CD4-positive, alpha-beta T cell (primary cell): ENCODE results near the gene LTO1. TPM values are rescaled to one million over a fixed set of nuclear protein-coding genes. Genes with fewer than 3 reads are reported as not detected.

Source experiments
- ATAC-seq: fragments of 200-7000 bp; cut with Tn5 transposase; one replicate; pipeline ENCODE4 v1.10.0; 2022; ENCODE audit warnings: mild to moderate bottlenecking; ENCODE audit not compliant: poor library complexity
- CTCF ChIA-PET: fragments of 350-600 bp; sonication (Branson Sonifier 250); formaldehyde crosslinking; loops from one replicate; lab custom pipeline; 2021; ENCODE audit warnings: antibody characterized with exemption, inconsistent platforms; lab: Charles Lee
- POLR2A ChIA-PET: fragments of 350-600 bp; sonication (Branson Sonifier 250); formaldehyde crosslinking; loops from one replicate; lab custom pipeline; 2021; ENCODE audit warnings: antibody characterized with exemption, inconsistent platforms; lab: Charles Lee
- DNase-seq, 14 experiments: peaks; one replicate each; pipeline ENCODE4 v3.0.0-alpha.2; 2013 to 2020; ENCODE audit warnings: mixed read lengths in 2 of 14
- H3K27ac ChIP-seq, 2 donors: one replicate each; pipeline versions ENCODE4 v1.5.1 to v1.7.0; 2013; ENCODE audit warnings: low read length in 2 of 2, low read depth in 1 of 2, mild to moderate bottlenecking in 1 of 2
- H3K27me3 ChIP-seq, 2 experiments: 1 replicate in 1 of 2; 2 replicates in 1 of 2; pipeline versions ENCODE4 v1.6.1 to v1.7.0; 2013; ENCODE audit warnings: low read length in 2 of 2, control low read depth in 1 of 2, mild to moderate bottlenecking in 1 of 2, moderate library complexity in 1 of 2; ENCODE audit not compliant: insufficient read depth in 2 of 2, control insufficient read depth in 1 of 2
- H3K36me3 ChIP-seq: one replicate; pipeline ENCODE4 v1.6.1; 2013; ENCODE audit warnings: low read length, control low read depth; ENCODE audit not compliant: insufficient read depth
- H3K4me1 ChIP-seq: one replicate; pipeline ENCODE4 v1.6.1; 2013; ENCODE audit warnings: low read length, control low read depth; ENCODE audit not compliant: insufficient read depth
- H3K4me3 ChIP-seq: one replicate; pipeline ENCODE4 v1.5.1; 2013; ENCODE audit warnings: mild to moderate bottlenecking, low read length, moderate library complexity
- H3K9me3 ChIP-seq, 2 experiments: 1 replicate in 1 of 2; 2 replicates in 1 of 2; pipeline versions ENCODE4 v1.6.1 to v1.7.0; 2013; ENCODE audit warnings: low read length in 2 of 2, mild to moderate bottlenecking in 2 of 2, control low read depth in 1 of 2, moderate library complexity in 1 of 2; ENCODE audit not compliant: control insufficient read depth in 1 of 2, insufficient read depth in 1 of 2
- H3K27ac Mint-ChIP-seq: one replicate; pipeline ENCODE4 v1.8.0; 2020; ENCODE audit warnings: mixed read lengths
- H3K27me3 Mint-ChIP-seq: one replicate; pipeline ENCODE4 v1.8.0; 2021; ENCODE audit warnings: mixed read lengths
- H3K36me3 Mint-ChIP-seq: one replicate; pipeline ENCODE4 v1.8.0; 2021; ENCODE audit warnings: low read depth, mixed read lengths
- H3K4me1 Mint-ChIP-seq: one replicate; pipeline ENCODE4 v1.8.0; 2021; ENCODE audit warnings: low read depth, mixed read lengths
- H3K4me3 Mint-ChIP-seq: one replicate; pipeline ENCODE4 v1.8.0; 2020; ENCODE audit warnings: mild to moderate bottlenecking, mixed read lengths
- H3K9me3 Mint-ChIP-seq: one replicate; pipeline ENCODE4 v1.8.0; 2020; ENCODE audit warnings: mixed read lengths
- CTCF ChIP-seq: fragments of 200-600 bp; IDR thresholded peaks from one replicate; pipeline ENCODE4 v1.8.0; 2022; ENCODE audit warnings: antibody characterized with exemption, mild to moderate bottlenecking
- intact Hi-C, 2 experiments: fragments of 100-400 bp; cut with DNase I in 1 of 2; cut with micrococcal nuclease in 1 of 2; formaldehyde crosslinking; loops; one replicate each; pipeline versions ENCODE4 v1.15.1 to v1.9.0; 2023 to 2025; cut with DNase I, micrococcal nuclease
- total RNA-seq, 174 experiments: library from RNA in 2 of 174; stranded (reverse) in 2 of 174; gene quantifications; one replicate each; pipeline ENCODE4 v1.2.3 and lab custom pipeline; 2021 to 2026

Gene LTO1
- total RNA-seq, 2 experiments from 2014 or later: 33.5 to 35.5 TPM

GRCh38 chr11:69686856-69687255, 11.7 kb upstream of the LTO1 start:
- Mint-ChIP-seq H3K27ac (no peak overlapping the region), H3K4me1 (peaks cover 5% of the 10 kb centered on the region), H3K36me3 (no peaks in the 10 kb centered on the region), H3K4me3 (no peak overlapping the region), H3K9me3 (no peaks in the 10 kb centered on the region), H3K27me3 (peaks cover 40% of the 10 kb centered on the region)
- intact Hi-C loops: loop anchor here (1.0 to 5.0 kb wide), 5 partner anchors 115 to 510 kb away; no protein-coding TSS in a partner anchor
- Histone ChIP-seq H3K4me1 (peaks cover 9% of the 10 kb centered on the region), H3K27ac (no peak overlapping the region), H3K27me3 (peaks cover 14% of the 10 kb centered on the region in 2 experiments), H3K9me3 (peaks cover 0 to 11% of the 10 kb centered on the region in 2 experiments), H3K36me3 (no peaks in the 10 kb centered on the region), H3K4me3 (no peak overlapping the region)
- ATAC-seq (no peak), DNase-seq (no peak)
- ChIA-PET CTCF (interaction anchor here (2.1 kb wide), 1 partner anchor 202 kb away, joined by 5 read pairs; no protein-coding TSS in a partner anchor), POLR2A (no interaction called here)
- no peak for TF ChIP-seq CTCF

GRCh38 chr11:69686452-69686851, 11.3 kb upstream of the LTO1 start:
- DNase-seq (no peak), ATAC-seq (no peak)
- peaks cover 36% of the 10 kb centered on the region for H3K27me3 Mint-ChIP-seq
- Histone ChIP-seq H3K36me3 (no peaks in the 10 kb centered on the region), H3K27ac (no peak overlapping the region), H3K4me1 (peaks cover 9% of the 10 kb centered on the region), H3K4me3 (no peak overlapping the region), H3K27me3 (peaks cover 12 to 14% of the 10 kb centered on the region in 2 experiments), H3K9me3 (peaks cover 0 to 11% of the 10 kb centered on the region in 2 experiments)
- POLR2A ChIA-PET: no interaction called here
- no peaks in the 10 kb centered on the region for H3K9me3 Mint-ChIP-seq
- intact Hi-C loops: loop anchor here (1.0 to 5.0 kb wide), 5 partner anchors 116 to 511 kb away; no protein-coding TSS in a partner anchor
- H3K4me3 Mint-ChIP-seq: no peak overlapping the region
- H3K4me1 Mint-ChIP-seq: peaks cover 5% of the 10 kb centered on the region
- H3K36me3 Mint-ChIP-seq: no peaks in the 10 kb centered on the region
- CTCF ChIA-PET: interaction anchor here (2.1 kb wide), 1 partner anchor 202 kb away, joined by 5 read pairs; no protein-coding TSS in a partner anchor
- no peak for TF ChIP-seq CTCF
- no peak overlapping the region for H3K27ac Mint-ChIP-seq

GRCh38 chr11:69685348-69685747, 10.2 kb upstream of the LTO1 start:
- peaks cover 0 to 11% of the 10 kb centered on the region in 2 experiments for H3K9me3 ChIP-seq
- H3K36me3 ChIP-seq: no peaks in the 10 kb centered on the region
- no peak overlapping the region for H3K27ac ChIP-seq
- DNase-seq: no peak
- intact Hi-C loops: loop anchor here in 1 of 2 experiments (5.0 kb wide), 1 partner anchor 512 kb away; no protein-coding TSS in a partner anchor
- Mint-ChIP-seq H3K27ac (no peak overlapping the region), H3K4me3 (no peak overlapping the region), H3K36me3 (no peaks in the 10 kb centered on the region), H3K4me1 (peaks cover 5% of the 10 kb centered on the region), H3K9me3 (no peaks in the 10 kb centered on the region), H3K27me3 (peaks cover 27% of the 10 kb centered on the region)
- H3K27me3 ChIP-seq: peaks cover 9 to 14% of the 10 kb centered on the region in 2 experiments
- no peak overlapping the region for H3K4me3 ChIP-seq
- no peak for ATAC-seq
- ChIA-PET CTCF (interaction anchor here (2.1 kb wide), 1 partner anchor 203 kb away, joined by 5 read pairs; no protein-coding TSS in a partner anchor), POLR2A (no interaction called here)
- peaks cover 9% of the 10 kb centered on the region for H3K4me1 ChIP-seq
- TF ChIP-seq CTCF: no peak
